PC-3 (cell line): ENCODE data around the gene ANKRD40. TPM values are rescaled to one million over a fixed set of nuclear protein-coding genes. Genes with fewer than 3 reads are reported as not detected.
"Not testable (repeated sequence)": the region's sequence is repeated elsewhere in the genome, so short reads cannot be mapped to it uniquely, and the experiment has no call there.

Experiments used
- ATAC-seq: fragments of 200-7000 bp; cut with Tn5 transposase; 2 replicates; pipeline ENCODE4 v1.9.1; 2020; ENCODE audit warnings: mild to moderate bottlenecking, moderate library complexity
- BruUV-seq: library from RNA; stranded (reverse); fragments of 400-500 nt; replicated peaks from 2 replicates; lab custom pipeline; 2021; lab: Mats Ljungman, UMichigan
- CTCF ChIA-PET: fragments of 300-600 bp; sonication (Branson Sonifier 250); formaldehyde crosslinking; loops from one replicate; lab custom pipeline; 2022; ENCODE audit warnings: antibody characterized with exemption; lab: Charles Lee
- POLR2A ChIA-PET: fragments of 300-600 bp; sonication (Branson Sonifier 250); formaldehyde crosslinking; loops from one replicate; lab custom pipeline; 2022; ENCODE audit warnings: antibody characterized with exemption; ENCODE audit not compliant: unreplicated experiment; lab: Charles Lee
- DNase-seq: peaks from one replicate; pipeline ENCODE4 v3.0.0-alpha.2; 2015
- H2AFZ ChIP-seq: fragments of 300-600 bp; sonication (generic); 2 replicates; pipeline ENCODE4 v1.6.0; 2016; ENCODE audit warnings: antibody characterized with exemption, low read length
- H3F3A ChIP-seq: fragments of 300-600 bp; sonication (generic); one replicate; pipeline ENCODE4 v1.6.0; 2017; ENCODE audit warnings: antibody characterized with exemption, low read length, control low read depth, mild to moderate bottlenecking; ENCODE audit not compliant: unreplicated experiment
- H3K27ac ChIP-seq: fragments of 300-600 bp; sonication (generic); 2 replicates; pipeline ENCODE4 v1.5.1; 2016; ENCODE audit warnings: mild to moderate bottlenecking, low read length
- H3K27me3 ChIP-seq: fragments of 300-600 bp; sonication (generic); 2 replicates; pipeline ENCODE4 v1.6.1; 2016; ENCODE audit warnings: low read length, mixed read lengths
- H3K36me3 ChIP-seq: fragments of 300-600 bp; sonication (generic); 2 replicates; pipeline ENCODE4 v1.6.1; 2016; ENCODE audit warnings: low read depth, mixed run types, low read length, mixed read lengths
- H3K4me1 ChIP-seq: fragments of 300-600 bp; sonication (generic); 2 replicates; pipeline ENCODE4 v1.5.1; 2016; ENCODE audit warnings: low read length; ENCODE audit not compliant: insufficient read depth
- H3K4me2 ChIP-seq: fragments of 300-600 bp; sonication (generic); 2 replicates; pipeline ENCODE4 v1.6.0; 2016; ENCODE audit warnings: low read length
- H3K4me3 ChIP-seq: fragments of 300-600 bp; sonication (generic); 2 replicates; pipeline ENCODE4 v1.5.1; 2016; ENCODE audit warnings: mild to moderate bottlenecking, low read length, mixed read lengths
- H3K79me2 ChIP-seq: fragments of 300-600 bp; sonication (generic); 2 replicates; pipeline ENCODE4 v1.6.1; 2017; ENCODE audit warnings: low read length, mixed read lengths
- H3K9ac ChIP-seq: fragments of 300-600 bp; sonication (generic); 2 replicates; pipeline ENCODE4 v1.6.0; 2016; ENCODE audit warnings: mild to moderate bottlenecking, low read length
- H3K9me2 ChIP-seq: fragments of 300-600 bp; sonication (generic); replicated peaks from 2 replicates; pipeline ENCODE4 v1.6.1; 2016; ENCODE audit warnings: mixed run types, low read length, mixed read lengths
- H3K9me3 ChIP-seq: fragments of 300-600 bp; sonication (generic); 2 replicates; pipeline ENCODE4 v1.6.1; 2016; ENCODE audit warnings: low read length, mixed read lengths
- H4K20me1 ChIP-seq: fragments of 300-600 bp; sonication (generic); 2 replicates; pipeline ENCODE4 v1.6.1; 2016; ENCODE audit warnings: low read length, mixed read lengths
- EZH2 ChIP-seq: fragments of 300-600 bp; sonication (generic); IDR thresholded peaks from one replicate; pipeline ENCODE4 v1.6.1; 2017; ENCODE audit warnings: antibody characterized with exemption, mild to moderate bottlenecking, low read length; ENCODE audit not compliant: unreplicated experiment
- EZH2phosphoT487 ChIP-seq: fragments of 300-600 bp; sonication (generic); IDR thresholded peaks from 2 replicates; pipeline ENCODE4 v1.6.1; 2018; ENCODE audit warnings: mild to moderate bottlenecking, antibody characterized with exemption, low read length, borderline replicate concordance
- intact Hi-C: fragments of 100-400 bp; cut with micrococcal nuclease; formaldehyde crosslinking; loops from 2 replicates; pipeline ENCODE4 v1.9.0; 2023
- total RNA-seq: library from RNA; depleted of rRNA; stranded (reverse); fragments of >200 nt; gene quantifications from 2 replicates; pipeline ENCODE4 v1.2.3, GENCODE V29; 2014
- TF ChIP-seq, protein P1 (sequence below): fragments of 300-600 bp; sonication (generic); conservative IDR thresholded peaks from 2 replicates; pipeline ENCODE4 v1.5.1; 2017; ENCODE audit warnings: antibody characterized with exemption, low read depth, mild to moderate bottlenecking, low read length

The ANKRD40 gene
- total RNA-seq, 1 experiment from 2014 or later: 44.2 TPM

DNA sequence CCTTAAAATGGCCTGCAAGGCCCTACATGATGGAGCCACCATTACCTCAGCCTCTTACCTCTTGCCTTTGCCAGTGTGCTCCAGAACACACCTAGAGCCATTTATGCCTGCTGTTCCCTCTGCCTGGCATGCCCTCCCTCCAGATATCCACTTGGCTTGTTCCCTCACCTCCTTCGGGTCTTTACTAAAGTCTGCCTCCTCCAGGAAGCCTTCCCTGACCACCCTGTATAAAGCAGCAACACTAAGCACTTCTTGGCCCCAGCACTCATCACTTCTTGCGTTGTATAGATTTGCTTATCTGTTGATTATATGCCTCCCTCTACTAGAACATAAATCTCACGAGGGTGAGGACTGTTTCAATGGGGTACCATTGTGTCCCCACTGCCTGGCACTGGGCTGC, 25.3 kb downstream of the ANKRD40 start:
- intact Hi-C loops: no loop called here
- Histone ChIP-seq H3K27me3 (no peaks in the 10 kb centered on the region), H4K20me1 (no peaks in the 10 kb centered on the region), H3K9ac (no peak overlapping the region), H3K79me2 (no peaks in the 10 kb centered on the region), H3F3A (no peaks in the 10 kb centered on the region), H3K9me3 (no peaks in the 10 kb centered on the region), H3K4me3 (no peak overlapping the region), H3K4me2 (no peak overlapping the region), H2AFZ (no peak overlapping the region), H3K27ac (no peak overlapping the region), H3K36me3 (0 out of 2 replicates have a peak, but pooled peaks cover under 1% of the 10 kb centered on the region), H3K9me2 (no peaks in the 10 kb centered on the region), H3K4me1 (peaks cover 37% of the 10 kb centered on the region)
- ChIA-PET POLR2A (no interaction called here), CTCF (no interaction called here)
- TF ChIP-seq EZH2 (no peak), EZH2phosphoT487 (no peak)
- TF ChIP-seq, protein P1, sequence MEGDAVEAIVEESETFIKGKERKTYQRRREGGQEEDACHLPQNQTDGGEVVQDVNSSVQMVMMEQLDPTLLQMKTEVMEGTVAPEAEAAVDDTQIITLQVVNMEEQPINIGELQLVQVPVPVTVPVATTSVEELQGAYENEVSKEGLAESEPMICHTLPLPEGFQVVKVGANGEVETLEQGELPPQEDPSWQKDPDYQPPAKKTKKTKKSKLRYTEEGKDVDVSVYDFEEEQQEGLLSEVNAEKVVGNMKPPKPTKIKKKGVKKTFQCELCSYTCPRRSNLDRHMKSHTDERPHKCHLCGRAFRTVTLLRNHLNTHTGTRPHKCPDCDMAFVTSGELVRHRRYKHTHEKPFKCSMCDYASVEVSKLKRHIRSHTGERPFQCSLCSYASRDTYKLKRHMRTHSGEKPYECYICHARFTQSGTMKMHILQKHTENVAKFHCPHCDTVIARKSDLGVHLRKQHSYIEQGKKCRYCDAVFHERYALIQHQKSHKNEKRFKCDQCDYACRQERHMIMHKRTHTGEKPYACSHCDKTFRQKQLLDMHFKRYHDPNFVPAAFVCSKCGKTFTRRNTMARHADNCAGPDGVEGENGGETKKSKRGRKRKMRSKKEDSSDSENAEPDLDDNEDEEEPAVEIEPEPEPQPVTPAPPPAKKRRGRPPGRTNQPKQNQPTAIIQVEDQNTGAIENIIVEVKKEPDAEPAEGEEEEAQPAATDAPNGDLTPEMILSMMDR: no peak
- DNase-seq: no peak
- no peak for ATAC-seq
- no TSS peak for BruUV-seq

DNA sequence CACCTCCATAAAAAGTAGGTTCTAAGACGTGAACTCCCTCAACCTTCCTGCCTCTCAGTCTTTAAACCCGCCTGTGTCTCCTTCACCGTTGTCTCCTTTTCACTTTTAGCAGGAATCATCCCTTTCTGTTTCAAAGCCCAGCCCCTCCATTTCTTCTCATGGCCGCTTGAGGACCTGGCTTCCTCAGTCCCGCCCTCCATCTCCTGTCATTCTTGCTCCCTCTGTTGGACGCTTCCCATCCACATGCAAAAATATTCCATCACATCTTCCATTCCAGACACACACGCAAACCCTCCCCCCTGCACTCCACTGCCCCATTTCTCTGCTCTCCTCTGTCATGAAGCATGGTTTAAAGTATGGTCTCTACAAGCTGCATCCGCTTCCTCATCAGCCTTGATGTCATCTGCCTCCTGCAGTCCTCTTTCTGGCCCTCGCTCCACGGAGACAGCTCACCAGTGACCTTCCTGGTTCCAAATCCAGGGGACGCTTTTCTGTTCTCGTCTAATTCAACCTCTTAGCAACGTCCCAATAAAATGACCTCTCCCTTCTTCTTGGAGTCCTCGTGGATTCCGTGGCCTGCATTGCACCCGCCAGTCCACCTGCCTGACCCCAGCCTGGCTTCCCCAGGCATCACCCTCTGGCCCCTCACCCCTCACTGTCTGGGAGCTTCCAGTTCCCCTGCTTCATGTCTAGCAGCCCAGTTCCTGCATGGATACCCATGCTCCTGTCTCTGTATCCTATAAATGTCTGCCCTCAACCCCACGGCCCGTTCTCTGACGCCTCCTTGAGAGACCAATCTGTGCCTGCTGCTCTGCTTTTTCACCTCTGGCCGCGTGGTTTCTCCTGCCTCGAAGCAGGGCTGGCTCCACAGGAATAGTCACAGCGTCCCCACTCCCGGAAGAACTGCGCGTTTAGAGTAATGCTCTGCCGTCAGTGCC, 26.2 kb downstream of the ANKRD40 start:
- DNase-seq (peak; percentile 84), ATAC-seq (peak; percentile 52)
- BruUV-seq: no TSS peak
- Histone ChIP-seq H3K4me3 (no peak overlapping the region), H3K27me3 (no peaks in the 10 kb centered on the region), H3F3A (no peaks in the 10 kb centered on the region), H2AFZ (peak overlapping the region; percentile 36; the same call in 1 of the 2 replicates), H3K79me2 (no peaks in the 10 kb centered on the region), H3K9me2 (no peaks in the 10 kb centered on the region), H3K27ac (no peak overlapping the region), H3K9ac (no peak overlapping the region), H3K4me2 (no peak overlapping the region), H3K9me3 (no peaks in the 10 kb centered on the region), H3K36me3 (0 out of 2 replicates have a peak, but pooled peaks cover 5% of the 10 kb centered on the region), H4K20me1 (no peaks in the 10 kb centered on the region), H3K4me1 (peaks cover 33% of the 10 kb centered on the region)
- TF ChIP-seq EZH2phosphoT487: no peak
- no peak for TF ChIP-seq EZH2
- TF ChIP-seq, protein P1: peak; percentile 86
- intact Hi-C loops: loop anchor here (1.0 kb wide), 2 partner anchors 12 to 46 kb away; no protein-coding TSS in a partner anchor
- ChIA-PET CTCF (interaction anchor here (1.0 kb wide), 1 partner anchor 131 kb away, joined by 3 read pairs; no protein-coding TSS in a partner anchor), POLR2A (interaction anchor here (0.6 kb wide), 1 partner anchor 361 kb away, joined by 3 read pairs; no protein-coding TSS in a partner anchor)

DNA sequence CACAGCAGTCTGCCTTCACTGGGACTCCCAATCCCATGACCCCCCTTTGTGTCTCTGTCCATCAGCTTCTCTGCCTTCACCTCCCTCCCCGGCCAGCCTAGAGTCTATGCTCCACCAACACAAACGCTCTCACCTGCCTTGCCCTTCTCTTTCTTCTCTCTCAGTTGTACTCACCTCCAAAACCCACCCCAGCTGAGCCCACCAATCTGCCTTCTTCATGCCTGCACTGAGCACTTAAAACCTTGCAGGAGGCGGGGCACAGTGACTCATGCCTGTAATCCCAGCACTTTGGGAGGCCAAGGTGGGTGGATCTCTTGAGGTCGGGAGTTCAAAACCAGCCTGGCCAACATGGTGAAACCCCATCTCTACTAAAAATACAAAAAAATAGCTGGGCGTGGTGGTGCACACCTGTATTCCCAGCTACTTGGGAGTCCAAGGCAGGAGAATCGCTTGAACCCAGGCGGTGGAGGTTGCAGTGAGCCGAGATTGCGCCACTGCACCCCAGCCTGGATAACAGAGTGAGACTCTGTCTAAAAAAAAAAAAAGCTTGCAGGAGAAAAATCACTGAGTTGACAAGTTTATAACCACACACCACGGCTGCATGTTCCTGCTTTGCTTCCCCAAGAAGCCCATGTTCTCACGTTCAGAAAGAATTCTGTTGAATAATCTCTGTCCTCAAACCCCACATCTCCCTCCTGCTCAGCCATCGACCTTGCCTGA, 27.0 kb downstream of the ANKRD40 start:
- H4K20me1 ChIP-seq, H3K27me3 ChIP-seq, H3K9me3 ChIP-seq, DNase-seq, ATAC-seq, H3F3A ChIP-seq, H3K4me3 ChIP-seq, POLR2A ChIA-PET, H3K27ac ChIP-seq, H3K9me2 ChIP-seq, H3K4me2 ChIP-seq, H3K9ac ChIP-seq, BruUV-seq, H3K79me2 ChIP-seq, H3K36me3 ChIP-seq: not testable (repeated sequence)
- CTCF ChIA-PET: interaction anchor here (1.0 kb wide), 1 partner anchor 130 kb away, joined by 3 read pairs; no protein-coding TSS in a partner anchor
- H2AFZ ChIP-seq: peak overlapping the region; percentile 36; the same call in 1 of the 2 replicates
- intact Hi-C loops: loop anchor here (1.0 kb wide), 2 partner anchors 13 to 45 kb away; no protein-coding TSS in a partner anchor
- H3K4me1 ChIP-seq: peaks cover 29% of the 10 kb centered on the region
